Mesothelial cell of epicardium (in vitro differentiated cells): ENCODE results near the gene ANKS1A. TPM values are rescaled to one million over a fixed set of nuclear protein-coding genes. Genes with fewer than 3 reads are reported as not detected.

ENCODE experiments used
- DNase-seq, 2 experiments: peaks; one replicate each; pipeline ENCODE4 v3.0.0; 2021; ENCODE audit warnings: low spot score in 2 of 2; ENCODE audit not compliant: unreplicated experiment in 2 of 2
- H3K27ac Mint-ChIP-seq: 2 replicates; pipeline ENCODE4 v1.8.0; 2021; ENCODE audit warnings: mixed read lengths
- H3K27me3 Mint-ChIP-seq: 2 replicates; pipeline ENCODE4 v1.8.0; 2021; ENCODE audit warnings: low read depth, mixed read lengths
- H3K36me3 Mint-ChIP-seq: 2 replicates; pipeline ENCODE4 v1.8.0; 2021; ENCODE audit warnings: mixed read lengths
- H3K4me1 Mint-ChIP-seq: 2 replicates; pipeline ENCODE4 v1.8.0; 2021; ENCODE audit warnings: mixed read lengths
- H3K4me3 Mint-ChIP-seq: 2 replicates; pipeline ENCODE4 v1.8.0; 2021; ENCODE audit warnings: mild to moderate bottlenecking, moderate library complexity, mixed read lengths
- H3K9me3 Mint-ChIP-seq: 2 replicates; pipeline ENCODE4 v1.8.0; 2021; ENCODE audit warnings: mixed read lengths
- CTCF ChIP-seq: fragments of 200-600 bp; sonication (generic); IDR thresholded peaks from one replicate; pipeline ENCODE4 v1.5.0; 2021; ENCODE audit warnings: antibody characterized with exemption; ENCODE audit not compliant: unreplicated experiment
- total RNA-seq: library from RNA; stranded (reverse); gene quantifications from 3 replicates; pipeline ENCODE4 v1.2.1, GENCODE V29; 2021

ANKS1A gene
- total RNA-seq, 1 donor from 2014 or later, result 30.6 TPM

GRCh38 chr6:35080821-35081425 lies 191.9 kb downstream of the ANKS1A start:
- no peaks in the 10 kb centered on the region for H3K27me3 Mint-ChIP-seq
- DNase-seq, result no peak
- H3K36me3 Mint-ChIP-seq, result peaks cover 18% of the 10 kb centered on the region
- peak overlapping the region; percentile 47 for H3K27ac Mint-ChIP-seq
- no peaks in the 10 kb centered on the region for H3K9me3 Mint-ChIP-seq
- no peak overlapping the region for H3K4me3 Mint-ChIP-seq
- no peaks in the 10 kb centered on the region for H3K4me1 Mint-ChIP-seq
- no peak for TF ChIP-seq CTCF

GRCh38 chr6:35081426-35081851 lies 192.4 kb downstream of the ANKS1A start:
- peaks cover 23% of the 10 kb centered on the region for H3K36me3 Mint-ChIP-seq
- TF ChIP-seq CTCF, result no peak
- no peaks in the 10 kb centered on the region for H3K9me3 Mint-ChIP-seq
- H3K4me1 Mint-ChIP-seq, result no peaks in the 10 kb centered on the region
- DNase-seq, result no peak
- H3K27ac Mint-ChIP-seq, result peak overlapping the region; percentile 47
- H3K4me3 Mint-ChIP-seq, result no peak overlapping the region
- H3K27me3 Mint-ChIP-seq, result no peaks in the 10 kb centered on the region

- peaks cover 27% of the 10 kb centered on the region for H3K36me3 Mint-ChIP-seq
- no peak overlapping the region for H3K27ac Mint-ChIP-seq
These were observed 193.1 kb downstream of the ANKS1A start for GRCh38 chr6:35082046-35082732.

GRCh38 chr6:35082733-35083403 lies 193.8 kb downstream of the ANKS1A start:
- no peaks in the 10 kb centered on the region for H3K9me3 Mint-ChIP-seq
- H3K36me3 Mint-ChIP-seq, result peaks cover 32% of the 10 kb centered on the region
- TF ChIP-seq CTCF, result no peak
- H3K4me3 Mint-ChIP-seq, result no peak overlapping the region
- H3K27me3 Mint-ChIP-seq, result no peaks in the 10 kb centered on the region
- no peak overlapping the region for H3K27ac Mint-ChIP-seq
- no peak for DNase-seq
- no peaks in the 10 kb centered on the region for H3K4me1 Mint-ChIP-seq

More at GRCh38 chr6:35082046-35082732, 193.1 kb downstream of the ANKS1A start:
- Mint-ChIP-seq H3K9me3 (no peaks in the 10 kb centered on the region), H3K4me3 (no peak overlapping the region), H3K27me3 (no peaks in the 10 kb centered on the region), H3K4me1 (no peaks in the 10 kb centered on the region)
- TF ChIP-seq CTCF, result no peak
- DNase-seq, result no peak

GRCh38 chr6:35083507-35083906 lies 194.5 kb downstream of the ANKS1A start:
- Mint-ChIP-seq H3K27me3 (no peaks in the 10 kb centered on the region), H3K4me3 (no peak overlapping the region), H3K4me1 (no peaks in the 10 kb centered on the region), H3K9me3 (no peaks in the 10 kb centered on the region), H3K36me3 (peaks cover 32% of the 10 kb centered on the region), H3K27ac (no peak overlapping the region)
- no peak for TF ChIP-seq CTCF
- no peak for DNase-seq
